Gastrocnemius medialis (tissue), 4 donors: Measurements from ENCODE around the gene ZBED1. TPM values are rescaled to one million over a fixed set of nuclear protein-coding genes. Genes with fewer than 3 reads are reported as not detected.
"Not testable (repeated sequence)": the region's sequence is repeated elsewhere in the genome, so short reads cannot be mapped to it uniquely, and the experiment has no call there.

Experiments used
- ATAC-seq, 2 donors: fragments of 150-250 bp; one replicate each; pipeline ENCODE4 v1.9.1; 2016
- DNase-seq, 2 donors: peaks; one replicate each; pipeline ENCODE4 v3.0.0-alpha.2; 2019
- H3K27ac ChIP-seq, 4 donors: fragments of 200-600 bp; sonication (generic); 1 replicate in 1 of 4; 2 replicates in 3 of 4; pipeline ENCODE4 v1.5.1; 2016 to 2018; ENCODE audit warnings: mild to moderate bottlenecking in 2 of 4, moderate library complexity in 1 of 4
- H3K27me3 ChIP-seq, 3 donors: fragments of 200-600 bp; sonication (generic) in 2 of 3; 1 replicate in 1 of 3; 2 replicates in 2 of 3; pipeline versions ENCODE4 v1.5.1 to v1.6.0; 2016 to 2019; ENCODE audit warnings: mild to moderate bottlenecking in 1 of 3, moderate library complexity in 1 of 3
- H3K36me3 ChIP-seq, 2 donors: fragments of 200-600 bp; sonication (generic) in 1 of 2; one replicate each; pipeline ENCODE4 v1.5.1; 2017 to 2018
- H3K4me1 ChIP-seq, 2 donors: fragments of 200-600 bp; sonication (generic) in 1 of 2; one replicate each; pipeline ENCODE4 v1.5.1; 2016 to 2017; ENCODE audit warnings: mild to moderate bottlenecking in 2 of 2
- H3K4me3 ChIP-seq, 4 donors: fragments of 200-600 bp; sonication (generic) in 3 of 4; 1 replicate in 1 of 4; 2 replicates in 3 of 4; pipeline ENCODE4 v1.5.1; 2016 to 2019; ENCODE audit warnings: mild to moderate bottlenecking in 2 of 4
- H3K9me3 ChIP-seq, 3 donors: fragments of 200-600 bp; sonication (generic) in 2 of 3; 1 replicate in 1 of 3; 2 replicates in 2 of 3; pipeline ENCODE4 v1.5.1; 2016 to 2019
- CTCF ChIP-seq, 5 experiments: fragments of 450-650 bp in 3 of 5; fragments of 200-600 bp in 2 of 5; sonication (generic) in 2 of 5; IDR thresholded peaks in 4 of 5; conservative IDR thresholded peaks in 1 of 5; 1 replicate in 4 of 5; 2 replicates in 1 of 5; pipeline ENCODE4 v1.5.1; 2016 to 2019; ENCODE audit warnings: antibody characterized with exemption in 5 of 5, mild to moderate bottlenecking in 3 of 5, moderate library complexity in 3 of 5
- POLR2A ChIP-seq, 2 donors: fragments of 450-650 bp; IDR thresholded peaks; one replicate each; pipeline ENCODE4 v1.6.1; 2017; ENCODE audit warnings: antibody characterized with exemption in 2 of 2, mild to moderate bottlenecking in 2 of 2, moderate library complexity in 2 of 2
- in situ Hi-C, 4 donors: fragments of 200-750 bp; cut with MboI; loops; one replicate each; pipeline versions ENCODE4 v1.15.0 to v1.8.0; 2017; ENCODE audit warnings: low sequenced_read_pairs in 4 of 4
- intact Hi-C: fragments of 100-400 bp; cut with DNase I; formaldehyde crosslinking; loops from one replicate; pipeline ENCODE4 v1.15.1; 2023; ENCODE audit warnings: low total_unique reads
- total RNA-seq, 4 donors: library from RNA; depleted of rRNA; stranded (reverse); fragments of >200 nt; gene quantifications; one replicate each; pipeline versions ENCODE4 v1.1.0 to v1.2.3, GENCODE V29; 2016

The ZBED1 gene
- total RNA-seq, 4 donors from 2014 or later: 76.8 to 191 (median 131) TPM

- in situ Hi-C loops: no loop called here
- Histone ChIP-seq H3K36me3 (no peaks in the 10 kb centered on the region), H3K27ac (no peak overlapping the region), H3K4me1 (no peaks in the 10 kb centered on the region), H3K27me3 (no peaks in the 10 kb centered on the region), H3K4me3 (no peak overlapping the region), H3K9me3 (no peaks in the 10 kb centered on the region)
- no peak for TF ChIP-seq POLR2A (IDR thresholded peaks at IDR 0.05)
- TF ChIP-seq CTCF (IDR thresholded peaks at IDR 0.05 in 4 of 5, conservative IDR thresholded peaks at IDR 0.05 in 1 of 5): no peak
- intact Hi-C loops: no loop called here
- DNase-seq (no peak), ATAC-seq (peak in 1 of 2 donors; percentile 26)
Measured at GRCh38 chrX:2466876-2467656, 33.7 kb downstream of the ZBED1 start.

- Histone ChIP-seq H3K4me1 (no peaks in the 10 kb centered on the region), H3K36me3 (no peaks in the 10 kb centered on the region), H3K4me3 (no peak overlapping the region), H3K27ac (no peak overlapping the region), H3K9me3 (no peaks in the 10 kb centered on the region), H3K27me3 (no peaks in the 10 kb centered on the region)
- TF ChIP-seq POLR2A (IDR thresholded peaks at IDR 0.05) (no peak), CTCF (IDR thresholded peaks at IDR 0.05 in 4 of 5, conservative IDR thresholded peaks at IDR 0.05 in 1 of 5) (no peak)
- intact Hi-C loops: no loop called here
- ATAC-seq (no peak), DNase-seq (no peak)
- in situ Hi-C loops: no loop called here
Measured at GRCh38 chrX:2464677-2465166, 36.1 kb downstream of the ZBED1 start.

- Histone ChIP-seq H3K4me1 (no peaks in the 10 kb centered on the region), H3K9me3 (no peaks in the 10 kb centered on the region), H3K27ac (no peak overlapping the region), H3K36me3 (no peaks in the 10 kb centered on the region), H3K27me3 (no peaks in the 10 kb centered on the region), H3K4me3 (no peak overlapping the region)
- in situ Hi-C loops (no loop called here), intact Hi-C loops (no loop called here)
- DNase-seq (no peak), ATAC-seq (no peak)
- no peak for TF ChIP-seq CTCF (IDR thresholded peaks at IDR 0.05 in 4 of 5, conservative IDR thresholded peaks at IDR 0.05 in 1 of 5)
- TF ChIP-seq POLR2A (IDR thresholded peaks at IDR 0.05): no peak
Measured at GRCh38 chrX:2463973-2464676, 36.7 kb downstream of the ZBED1 start.

GRCh38 chrX:2463481-2463880 lies 37.3 kb downstream of the ZBED1 start:
- H3K9me3 ChIP-seq, ATAC-seq, H3K4me3 ChIP-seq, DNase-seq, in situ Hi-C loops, H3K27ac ChIP-seq, H3K36me3 ChIP-seq, H3K4me1 ChIP-seq, H3K27me3 ChIP-seq, intact Hi-C loops: not testable (repeated sequence)

- H3K36me3 ChIP-seq: no peaks in the 10 kb centered on the region
- H3K4me3 ChIP-seq: no peak overlapping the region
- no peak for ATAC-seq
- intact Hi-C loops (no loop called here), in situ Hi-C loops (no loop called here)
- no peak overlapping the region for H3K27ac ChIP-seq
- no peaks in the 10 kb centered on the region for H3K9me3 ChIP-seq
- no peaks in the 10 kb centered on the region for H3K4me1 ChIP-seq
- no peaks in the 10 kb centered on the region for H3K27me3 ChIP-seq
- no peak for DNase-seq
- TF ChIP-seq POLR2A (IDR thresholded peaks at IDR 0.05) (no peak), CTCF (IDR thresholded peaks at IDR 0.05 in 4 of 5, conservative IDR thresholded peaks at IDR 0.05 in 1 of 5) (no peak)
Measured at GRCh38 chrX:2462780-2463179, 38.0 kb downstream of the ZBED1 start.
